Measurements from ENCODE around the gene GTF2E1. TPM values are rescaled to one million over a fixed set of nuclear protein-coding genes. Genes with fewer than 3 reads are reported as not detected.
A peak's percentile ranks its signal among the peaks of the same experiment; 100 is the strongest.

The GTF2E1 gene
- total RNA-seq, 6 experiments from 2014 or later: 5.0 to 8.9 (median 6.4) TPM

GRCh38 chr3:120791010-120791409 is 48.5 kb downstream of the GTF2E1 start:
- TF ChIP-seq CTCF (IDR thresholded peaks at IDR 0.05) (no peak), POLR2A (IDR thresholded peaks at IDR 0.05) (no peak)
- H3K36me3 ChIP-seq: no peaks in the 10 kb centered on the region
- ATAC-seq (no peak), DNase-seq (no peak)
- H3K27me3 ChIP-seq: no peaks in the 10 kb centered on the region
- no peak overlapping the region for H3K4me3 ChIP-seq
- no peaks in the 10 kb centered on the region for H3K4me1 ChIP-seq
- no peak overlapping the region for H3K27ac ChIP-seq
- 75% methylated on average over 1 of the region's 1 CpG for WGBS (ENCODE audit: insufficient coverage, low coverage, low lambda C conversion rate, missing lambda C conversion rate)
- intact Hi-C loops (cut with DNase I): loop anchor here in 1 of 2 donors (5.0 kb wide), 1 partner anchor 229 kb away; no protein-coding TSS in a partner anchor
- no peaks in the 10 kb centered on the region for H3K9me3 ChIP-seq

GRCh38 chr3:120791913-120792312 is 49.4 kb downstream of the GTF2E1 start:
- TF ChIP-seq POLR2A (IDR thresholded peaks at IDR 0.05) (no peak), CTCF (IDR thresholded peaks at IDR 0.05) (no peak)
- H3K9me3 ChIP-seq: no peaks in the 10 kb centered on the region

GRCh38 chr3:120793601-120794000 is 51.1 kb downstream of the GTF2E1 start:
- ATAC-seq (no peak), DNase-seq (no peak)
- no peak overlapping the region for H3K27ac ChIP-seq
- intact Hi-C loops (cut with DNase I): loop anchor here in 1 of 2 donors (5.0 kb wide), 1 partner anchor 231 kb away; no protein-coding TSS in a partner anchor
- TF ChIP-seq POLR2A (IDR thresholded peaks at IDR 0.05): no peak
- no peaks in the 10 kb centered on the region for H3K27me3 ChIP-seq
- 59% methylated on average over 1 of the region's 1 CpG for WGBS (ENCODE audit: insufficient coverage, low coverage, low lambda C conversion rate, missing lambda C conversion rate)
- H3K4me1 ChIP-seq: no peaks in the 10 kb centered on the region
- H3K4me3 ChIP-seq: no peak overlapping the region
- no peaks in the 10 kb centered on the region for H3K36me3 ChIP-seq
- no peaks in the 10 kb centered on the region for H3K9me3 ChIP-seq

More at GRCh38 chr3:120791913-120792312, 49.4 kb downstream of the GTF2E1 start:
- no peak overlapping the region for H3K4me3 ChIP-seq
- WGBS (ENCODE audit: insufficient coverage, low coverage, low lambda C conversion rate, missing lambda C conversion rate): 56% methylated on average over 1 of the region's 1 CpG
- no peaks in the 10 kb centered on the region for H3K4me1 ChIP-seq
- intact Hi-C loops (cut with DNase I): loop anchor here in 1 of 2 donors (5.0 kb wide), 1 partner anchor 230 kb away; no protein-coding TSS in a partner anchor
- ATAC-seq (no peak), DNase-seq (no peak)
- no peak overlapping the region for H3K27ac ChIP-seq
- no peaks in the 10 kb centered on the region for H3K27me3 ChIP-seq
- no peaks in the 10 kb centered on the region for H3K36me3 ChIP-seq

GRCh38 chr3:120795017-120795648 is 52.6 kb downstream of the GTF2E1 start:
- 15% methylated on average over 5 of the region's 5 CpGs for WGBS (ENCODE audit: insufficient coverage, low coverage, low lambda C conversion rate, missing lambda C conversion rate)
- TF ChIP-seq POLR2A (IDR thresholded peaks at IDR 0.05): no peak
- peak; percentile 77 to 94 (median 85) for TF ChIP-seq CTCF (IDR thresholded peaks at IDR 0.05)
- ATAC-seq (peak; percentile 95 to 99 (median 97)), DNase-seq (peak; percentile 81 to 87 (median 81))
- Histone ChIP-seq H3K27me3 (no peaks in the 10 kb centered on the region), H3K4me1 (no peaks in the 10 kb centered on the region), H3K27ac (no peak overlapping the region), H3K36me3 (no peaks in the 10 kb centered on the region), H3K4me3 (no peak overlapping the region), H3K9me3 (no peaks in the 10 kb centered on the region)
- intact Hi-C loops (cut with DNase I): no loop called here

GRCh38 chr3:120795959-120796358 is 53.4 kb downstream of the GTF2E1 start:
- Histone ChIP-seq H3K27me3 (no peaks in the 10 kb centered on the region), H3K4me1 (no peaks in the 10 kb centered on the region), H3K4me3 (no peak overlapping the region), H3K36me3 (no peaks in the 10 kb centered on the region), H3K27ac (no peak overlapping the region), H3K9me3 (no peaks in the 10 kb centered on the region)
- 44% methylated on average over 2 of the region's 2 CpGs for WGBS (ENCODE audit: insufficient coverage, low coverage, low lambda C conversion rate, missing lambda C conversion rate)
- ATAC-seq: no peak
- TF ChIP-seq CTCF (IDR thresholded peaks at IDR 0.05): no peak
- TF ChIP-seq POLR2A (IDR thresholded peaks at IDR 0.05): no peak
- intact Hi-C loops (cut with DNase I): no loop called here
- DNase-seq: no peak

All from right lobe of liver (tissue), 6 donors.